Activated naive CD4-positive, alpha-beta T cell treated with anti-CD3 and anti-CD28 coated beads, Interleukin-2, amount 10 ng/mL, durations not matched to agents 7 days and 5 days (primary cell): ENCODE measurements around the gene GUCY2D.

Source experiments
- CTCF ChIA-PET: fragments of 350-600 bp; sonication (Branson Sonifier 250); formaldehyde crosslinking; loops from one replicate; lab custom pipeline; 2021; ENCODE audit warnings: antibody characterized with exemption; lab: Charles Lee
- DNase-seq: peaks from one replicate; pipeline ENCODE4 v3.0.0-alpha.2; 2020
- H3K27ac Mint-ChIP-seq: one replicate; pipeline ENCODE4 v1.8.0; 2021; ENCODE audit warnings: mild to moderate bottlenecking, moderate library complexity, mixed read lengths
- H3K27me3 Mint-ChIP-seq: one replicate; pipeline ENCODE4 v1.8.0; 2021; ENCODE audit warnings: mild to moderate bottlenecking, mixed read lengths
- H3K36me3 Mint-ChIP-seq: one replicate; pipeline ENCODE4 v1.8.0; 2021; ENCODE audit warnings: mixed read lengths
- H3K4me1 Mint-ChIP-seq: one replicate; pipeline ENCODE4 v1.8.0; 2021; ENCODE audit warnings: mixed read lengths
- H3K4me3 Mint-ChIP-seq: one replicate; pipeline ENCODE4 v1.8.0; 2021; ENCODE audit warnings: mild to moderate bottlenecking, moderate library complexity, mixed read lengths
- H3K9me3 Mint-ChIP-seq: one replicate; pipeline ENCODE4 v1.8.0; 2021; ENCODE audit warnings: mixed read lengths

GUCY2D gene

GRCh38 chr17:8002721-8003593, 542 bp downstream of the GUCY2D start:
- no peak overlapping the region for H3K27ac Mint-ChIP-seq
- H3K27me3 Mint-ChIP-seq, result peaks cover 84% of the 10 kb centered on the region
- no peaks in the 10 kb centered on the region for H3K36me3 Mint-ChIP-seq
- no peaks in the 10 kb centered on the region for H3K9me3 Mint-ChIP-seq
- no peak for DNase-seq
- CTCF ChIA-PET, result interaction anchor here (1.2 to 1.6 kb wide), 5 partner anchors 13 to 260 kb away, joined by 3 to 10 read pairs (median 5); no protein-coding TSS in a partner anchor
- H3K4me3 Mint-ChIP-seq, result no peak overlapping the region
- peaks cover 6% of the 10 kb centered on the region for H3K4me1 Mint-ChIP-seq

GRCh38 chr17:8003594-8004181, 1.3 kb downstream of the GUCY2D start:
- CTCF ChIA-PET, result interaction anchor here (1.8 kb wide), 1 partner anchor 13 kb away, joined by 5 read pairs; no protein-coding TSS in a partner anchor

GRCh38 chr17:8004899-8005298, 2.5 kb downstream of the GUCY2D start:
- Mint-ChIP-seq H3K4me1 (peaks cover 6% of the 10 kb centered on the region), H3K27me3 (peaks cover 78% of the 10 kb centered on the region), H3K36me3 (no peaks in the 10 kb centered on the region), H3K27ac (no peak overlapping the region), H3K4me3 (no peak overlapping the region), H3K9me3 (no peaks in the 10 kb centered on the region)
- CTCF ChIA-PET, result interaction anchor here (0.6 to 1.8 kb wide), 5 partner anchors 12 to 140 kb away, joined by 3 to 5 read pairs (median 4); no protein-coding TSS in a partner anchor
- no peak for DNase-seq

More at GRCh38 chr17:8003594-8004181, 1.3 kb downstream of the GUCY2D start:
- no peak overlapping the region for H3K4me3 Mint-ChIP-seq
- H3K36me3 Mint-ChIP-seq, result no peaks in the 10 kb centered on the region
- peaks cover 6% of the 10 kb centered on the region for H3K4me1 Mint-ChIP-seq
- peaks cover 83% of the 10 kb centered on the region for H3K27me3 Mint-ChIP-seq
- H3K27ac Mint-ChIP-seq, result no peak overlapping the region
- DNase-seq, result no peak
- H3K9me3 Mint-ChIP-seq, result no peaks in the 10 kb centered on the region

- Mint-ChIP-seq H3K27me3 (peaks cover 76% of the 10 kb centered on the region), H3K4me3 (no peak overlapping the region), H3K9me3 (no peaks in the 10 kb centered on the region), H3K36me3 (no peaks in the 10 kb centered on the region), H3K27ac (no peak overlapping the region), H3K4me1 (peaks cover 6% of the 10 kb centered on the region)
- CTCF ChIA-PET, result interaction anchor here (0.6 to 1.8 kb wide), 5 partner anchors 11 to 140 kb away, joined by 3 to 5 read pairs (median 4); no protein-coding TSS in a partner anchor
- no peak for DNase-seq
Measured at GRCh38 chr17:8005357-8005756, 2.9 kb downstream of the GUCY2D start.

- Mint-ChIP-seq H3K27me3 (peaks cover 70% of the 10 kb centered on the region), H3K27ac (no peak overlapping the region), H3K4me1 (peaks cover 6% of the 10 kb centered on the region), H3K36me3 (no peaks in the 10 kb centered on the region), H3K9me3 (no peaks in the 10 kb centered on the region), H3K4me3 (no peak overlapping the region)
- CTCF ChIA-PET, result no interaction called here
- DNase-seq, result no peak
Measured at GRCh38 chr17:8005967-8006730, 3.7 kb downstream of the GUCY2D start.

- no peak overlapping the region for H3K4me3 Mint-ChIP-seq
- no peak for DNase-seq
- CTCF ChIA-PET, result no interaction called here
Measured at GRCh38 chr17:8006836-8007680, 4.6 kb downstream of the GUCY2D start.

GRCh38 chr17:8007836-8008235, 5.4 kb downstream of the GUCY2D start:
- Mint-ChIP-seq H3K9me3 (no peaks in the 10 kb centered on the region), H3K27ac (no peak overlapping the region), H3K27me3 (peaks cover 66% of the 10 kb centered on the region), H3K36me3 (no peaks in the 10 kb centered on the region), H3K4me3 (no peak overlapping the region), H3K4me1 (no peaks in the 10 kb centered on the region)
- no peak for DNase-seq
- CTCF ChIA-PET, result interaction anchor here (0.9 to 1.3 kb wide), 3 partner anchors 13 to 34 kb away, joined by 3 read pairs; no protein-coding TSS in a partner anchor

More at GRCh38 chr17:8006836-8007680, 4.6 kb downstream of the GUCY2D start:
- H3K4me1 Mint-ChIP-seq, result peaks cover 3% of the 10 kb centered on the region
- no peak overlapping the region for H3K27ac Mint-ChIP-seq
- H3K36me3 Mint-ChIP-seq, result no peaks in the 10 kb centered on the region
- no peaks in the 10 kb centered on the region for H3K9me3 Mint-ChIP-seq
- peaks cover 67% of the 10 kb centered on the region for H3K27me3 Mint-ChIP-seq

- no peak for DNase-seq
- no peak overlapping the region for H3K27ac Mint-ChIP-seq
- peaks cover 71% of the 10 kb centered on the region for H3K27me3 Mint-ChIP-seq
- CTCF ChIA-PET, result interaction anchor here (1.3 kb wide), 1 partner anchor 30 kb away, joined by 3 read pairs; no protein-coding TSS in a partner anchor
- H3K4me1 Mint-ChIP-seq, result peaks cover 8% of the 10 kb centered on the region
- H3K4me3 Mint-ChIP-seq, result no peak overlapping the region
- no peaks in the 10 kb centered on the region for H3K9me3 Mint-ChIP-seq
- no peaks in the 10 kb centered on the region for H3K36me3 Mint-ChIP-seq
Measured at GRCh38 chr17:8012045-8012580, 9.7 kb downstream of the GUCY2D start.

- DNase-seq, result no peak
- CTCF ChIA-PET, result interaction anchor here (1.5 kb wide), 1 partner anchor 23 kb away, joined by 3 read pairs; no protein-coding TSS in a partner anchor
- no peak overlapping the region for H3K27ac Mint-ChIP-seq
- no peaks in the 10 kb centered on the region for H3K9me3 Mint-ChIP-seq
- H3K4me1 Mint-ChIP-seq, result peaks cover 8% of the 10 kb centered on the region
- H3K27me3 Mint-ChIP-seq, result peaks cover 71% of the 10 kb centered on the region
- H3K36me3 Mint-ChIP-seq, result no peaks in the 10 kb centered on the region
- no peak overlapping the region for H3K4me3 Mint-ChIP-seq
Measured at GRCh38 chr17:8012996-8013640, 10.7 kb downstream of the GUCY2D start.

GRCh38 chr17:8013731-8014557, 11.5 kb downstream of the GUCY2D start:
- Mint-ChIP-seq H3K4me1 (peaks cover 8% of the 10 kb centered on the region), H3K27ac (no peak overlapping the region), H3K4me3 (no peak overlapping the region), H3K9me3 (no peaks in the 10 kb centered on the region), H3K27me3 (peaks cover 73% of the 10 kb centered on the region), H3K36me3 (no peaks in the 10 kb centered on the region)
- DNase-seq, result no peak
- CTCF ChIA-PET, result interaction anchor here (0.6 to 1.5 kb wide), 3 partner anchors 24 to 80 kb away, joined by 3 to 4 read pairs (median 4); no protein-coding TSS in a partner anchor

- Mint-ChIP-seq H3K4me1 (peaks cover 8% of the 10 kb centered on the region), H3K9me3 (no peaks in the 10 kb centered on the region), H3K27ac (no peak overlapping the region), H3K36me3 (no peaks in the 10 kb centered on the region), H3K4me3 (no peak overlapping the region), H3K27me3 (peaks cover 75% of the 10 kb centered on the region)
- CTCF ChIA-PET, result interaction anchor here (0.6 to 1.5 kb wide), 3 partner anchors 24 to 80 kb away, joined by 3 to 4 read pairs (median 4); no protein-coding TSS in a partner anchor
- no peak for DNase-seq
Measured at GRCh38 chr17:8014558-8014850, 12.1 kb downstream of the GUCY2D start.
